Measurements from ENCODE around the gene PRKACB. TPM values are rescaled to one million over a fixed set of nuclear protein-coding genes. Genes with fewer than 3 reads are reported as not detected.

The PRKACB gene
- total and polyA plus RNA-seq, 2 of the 8 experiments (the other 6 are each of a cell fraction or from before 2014, with no cell fraction given): 7.8 to 31.0 TPM

- CTCF ChIA-PET (ENCODE audit: partially characterized antibody): no interaction called here
- Histone ChIP-seq H3K27me3 (replicated peaks in 1 of 4; ENCODE audit: control insufficient read depth in 3 of 4, extremely low read depth in 1 of 4, insufficient read depth in 3 of 4, low read length in 3 of 4) (no peaks in the 10 kb centered on the region), H3K4ac (replicated peaks; ENCODE audit: insufficient read length, low read depth, low read length) (no peak overlapping the region), H4K8ac (ENCODE audit: extremely low read depth, insufficient read depth, low read length) (no peak overlapping the region), H3K18ac (ENCODE audit: extremely low read depth, low read length) (no peak overlapping the region), H3K9me3 (ENCODE audit: insufficient read depth in 2 of 2, low read depth in 1 of 2, low read length in 1 of 2) (no peaks in the 10 kb centered on the region), H2BK15ac (ENCODE audit: low read length) (no peak overlapping the region), H2AK5ac (ENCODE audit: low read depth, low read length) (no peak overlapping the region), H2AFZ (ENCODE audit: low read length) (no peak overlapping the region), H3K36me3 (ENCODE audit: control insufficient read depth in 2 of 4, insufficient read depth in 4 of 4, low read length in 3 of 4) (peaks cover 0 to 8% (median 2%) of the 10 kb centered on the region in 4 experiments; a peak in 4 of 8 replicates), H4K20me1 (replicated peaks in 1 of 2; ENCODE audit: control insufficient read depth in 1 of 2, insufficient read depth in 2 of 2, low read length in 2 of 2) (no peaks in the 10 kb centered on the region), H3K4me1 (replicated peaks in 1 of 4; ENCODE audit: control insufficient read depth in 3 of 4, insufficient read depth in 4 of 4, low read length in 3 of 4) (no peaks in the 10 kb centered on the region), H3K4me2 (ENCODE audit: insufficient read depth in 1 of 2, low read depth in 2 of 2, low read length in 2 of 2) (no peak overlapping the region), H2BK5ac (ENCODE audit: low read depth, low read length) (no peak overlapping the region), H3K9ac (replicated peaks in 1 of 4; ENCODE audit: extremely low read depth in 1 of 4, low read depth in 3 of 4, low read length in 3 of 4) (no peak overlapping the region), H3K14ac (ENCODE audit: insufficient read length) (no peak overlapping the region), H2BK120ac (replicated peaks; ENCODE audit: low read depth, low read length) (no peak overlapping the region), H3K27ac (ENCODE audit: low read depth, low read length) (no peak overlapping the region), H2BK20ac (ENCODE audit: low read length) (no peak overlapping the region), H3K79me2 (ENCODE audit: control insufficient read depth in 1 of 2, insufficient read depth in 2 of 2, low read length in 2 of 2) (no peaks in the 10 kb centered on the region), H2BK12ac (ENCODE audit: low read depth, low read length) (no peak overlapping the region), H4K91ac (replicated peaks; ENCODE audit: insufficient read length, low read length) (no peak overlapping the region), H3K4me3 (ENCODE audit: extremely low read depth in 1 of 4, insufficient read depth in 2 of 4, low read depth in 3 of 4, low read length in 4 of 4) (no peak overlapping the region), H3K79me1 (ENCODE audit: low read depth, low read length) (no peaks in the 10 kb centered on the region), H3K23ac (ENCODE audit: insufficient read length) (no peak overlapping the region), H3K23me2 (ENCODE audit: low read depth, low read length) (no peaks in the 10 kb centered on the region), H4K5ac (ENCODE audit: insufficient read length, low read depth, low read length) (no peak overlapping the region), H3K56ac (replicated peaks; ENCODE audit: insufficient read length, low read depth, low read length) (no peak overlapping the region)
- no peak for DNase-seq (ENCODE audit: low read depth in 1 of 2, low spot score in 2 of 2)
- POLR2A ChIA-PET (ENCODE audit: partially characterized antibody): no interaction called here
- FAIRE-seq: no peak
- TF ChIP-seq NRF1 (IDR thresholded peaks at IDR 0.05; ENCODE audit: low read depth, low read length) (no peak), ZNF274 (IDR thresholded peaks at IDR 0.05; ENCODE audit: borderline replicate concordance, extremely low read depth, low read length) (no peak), KDM4A (IDR thresholded peaks at IDR 0.05; ENCODE audit: low read depth, low read length, severe bottlenecking) (no peak), SRF (IDR thresholded peaks at IDR 0.05; ENCODE audit: low read depth, low read length) (no peak)
Observed at GRCh38 chr1:84202126-84202525, 58.1 kb downstream of the PRKACB start.

Data from H1 (cell line).